Panc1 (cell line): Measurements from ENCODE around the gene SMAP1. TPM values are rescaled to one million over a fixed set of nuclear protein-coding genes. Genes with fewer than 3 reads are reported as not detected.

Experiments
- ATAC-seq: fragments of 200-7000 bp; cut with Tn5 transposase; 2 replicates; pipeline ENCODE4 v1.9.1; 2020; ENCODE audit warnings: mild to moderate bottlenecking, moderate library complexity
- BruUV-seq: library from RNA; stranded (reverse); fragments of 400-500 nt; replicated peaks from 2 replicates; lab custom pipeline; 2021; lab: Mats Ljungman, UMichigan
- CTCF ChIA-PET: fragments of 300-600 bp; sonication (Branson Sonifier 250); formaldehyde crosslinking; loops from one replicate; lab custom pipeline; 2022; ENCODE audit warnings: antibody characterized with exemption; lab: Charles Lee
- POLR2A ChIA-PET: fragments of 300-600 bp; sonication (Branson Sonifier 250); formaldehyde crosslinking; loops from one replicate; lab custom pipeline; 2022; ENCODE audit warnings: antibody characterized with exemption; lab: Charles Lee
- DNase-seq: peaks from one replicate; pipeline ENCODE4 v3.0.0-alpha.2; 2010; ENCODE audit warnings: low read depth, low spot score
- H3K27ac ChIP-seq: 2 replicates; pipeline ENCODE4 v1.5.1; 2011; ENCODE audit warnings: mild to moderate bottlenecking, low read length, inconsistent platforms
- H3K27me3 ChIP-seq: fragments of 200-500 bp; sonication (Bioruptor generic); 2 replicates; pipeline ENCODE4 v1.6.0; 2014; ENCODE audit warnings: low read length, inconsistent platforms; ENCODE audit not compliant: control insufficient read depth, insufficient read depth
- H3K36me3 ChIP-seq: fragments of 200-500 bp; sonication (Bioruptor generic); 2 replicates; pipeline ENCODE4 v1.5.1; 2014; ENCODE audit warnings: inconsistent platforms, mild to moderate bottlenecking, low read length, moderate library complexity; ENCODE audit not compliant: control insufficient read depth, insufficient read depth
- H3K4me1 ChIP-seq: 2 replicates; pipeline ENCODE4 v1.5.1; 2011; ENCODE audit warnings: inconsistent platforms, mild to moderate bottlenecking, low read length, moderate library complexity; ENCODE audit not compliant: control insufficient read depth, insufficient read depth
- H3K4me3 ChIP-seq, 2 experiments: 2 replicates each; pipeline ENCODE4 v1.5.1; 2011 to 2012; ENCODE audit warnings: low read depth in 2 of 2, low read length in 2 of 2, mild to moderate bottlenecking in 2 of 2, inconsistent platforms in 1 of 2, moderate library complexity in 1 of 2
- H3K9me3 ChIP-seq: fragments of 200-500 bp; sonication (Bioruptor generic); 2 replicates; pipeline ENCODE4 v1.5.1; 2014; ENCODE audit warnings: low read depth, mild to moderate bottlenecking, inconsistent platforms, low read length, moderate library complexity; ENCODE audit not compliant: control insufficient read depth, insufficient read depth
- CTCF ChIP-seq: fragments of 450-650 bp; IDR thresholded peaks from 2 replicates; pipeline ENCODE4 v1.5.1; 2017; ENCODE audit warnings: mild to moderate bottlenecking
- POLR2AphosphoS5 ChIP-seq: IDR thresholded peaks from 2 replicates; pipeline ENCODE4 v1.6.1; 2012; ENCODE audit warnings: mild to moderate bottlenecking, low read depth, low read length, moderate library complexity
- REST ChIP-seq, 2 experiments: IDR thresholded peaks; 2 replicates each; pipeline ENCODE4 v1.6.1; 2011 to 2012; ENCODE audit warnings: low read depth in 2 of 2, control low read depth in 1 of 2, low read length in 1 of 2, mild to moderate bottlenecking in 1 of 2, moderate library complexity in 1 of 2; ENCODE audit not compliant: insufficient read depth in 1 of 2
- SIN3A ChIP-seq: IDR thresholded peaks from 2 replicates; pipeline ENCODE4 v1.6.1; 2012; ENCODE audit warnings: low read depth, mild to moderate bottlenecking, low read length, moderate library complexity, borderline replicate concordance; ENCODE audit not compliant: insufficient read depth
- TCF7L2 ChIP-seq: IDR thresholded peaks from 2 replicates; pipeline ENCODE4 v1.6.1; 2011; ENCODE audit warnings: mild to moderate bottlenecking, low read depth, low read length, inconsistent platforms
- in situ Hi-C: cut with HindIII; loops from 2 replicates; pipeline ENCODE4 v1.10.0; 2016; ENCODE audit warnings: low sequenced_read_pairs, low pct_unique_long_range_greater_than_20kb
- intact Hi-C: fragments of 100-400 bp; cut with micrococcal nuclease; formaldehyde crosslinking; loops from one replicate; pipeline ENCODE4 v1.10.0; 2022; ENCODE audit not compliant: unreplicated experiment
- total RNA-seq: library from RNA; stranded (reverse); gene quantifications from one replicate; pipeline ENCODE4 v1.2.1, GENCODE V29; 2021; ENCODE audit not compliant: unreplicated experiment

SMAP1 gene
- total RNA-seq, 1 experiment from 2014 or later, result 41.9 TPM

GRCh38 chr6:70790483-70791224 is 123.0 kb downstream of the SMAP1 start:
- TF ChIP-seq REST (IDR thresholded peaks at IDR 0.05; ENCODE audit: insufficient read depth in 1 of 2, low read depth in 2 of 2, low read length in 1 of 2) (no peak), CTCF (no peak), POLR2AphosphoS5 (no peak), TCF7L2 (no peak), SIN3A (no peak)
- Histone ChIP-seq H3K27me3 (no peaks in the 10 kb centered on the region), H3K4me3 (no peak overlapping the region), H3K36me3 (no peaks in the 10 kb centered on the region), H3K9me3 (no peaks in the 10 kb centered on the region), H3K4me1 (no peaks in the 10 kb centered on the region), H3K27ac (no peak overlapping the region)
- POLR2A ChIA-PET, result no interaction called here
- CTCF ChIA-PET, result no interaction called here
- in situ Hi-C loops (no loop called here), intact Hi-C loops (no loop called here)
- no peak for ATAC-seq
- no peak for DNase-seq
- no TSS peak for BruUV-seq

- in situ Hi-C loops, result no loop called here
These were observed 129.9 kb downstream of the SMAP1 start for GRCh38 chr6:70797625-70798024.

GRCh38 chr6:70806086-70806485 is 138.4 kb downstream of the SMAP1 start:
- no peak for DNase-seq
- Histone ChIP-seq H3K9me3 (no peaks in the 10 kb centered on the region), H3K4me3 (no peak overlapping the region), H3K27me3 (no peaks in the 10 kb centered on the region), H3K4me1 (no peaks in the 10 kb centered on the region), H3K27ac (no peak overlapping the region), H3K36me3 (no peaks in the 10 kb centered on the region)
- ATAC-seq, result no peak
- ChIA-PET CTCF (no interaction called here), POLR2A (interaction anchor here (0.6 kb wide), 1 partner anchor 186 kb away, joined by 3 read pairs; no protein-coding TSS in a partner anchor)
- TF ChIP-seq TCF7L2, result no peak
- TF ChIP-seq POLR2AphosphoS5, result no peak
- TF ChIP-seq REST (IDR thresholded peaks at IDR 0.05; ENCODE audit: insufficient read depth in 1 of 2, low read depth in 2 of 2, low read length in 1 of 2), result no peak
- TF ChIP-seq CTCF, result no peak
- TF ChIP-seq SIN3A, result no peak
- BruUV-seq, result no TSS peak
- intact Hi-C loops (no loop called here), in situ Hi-C loops (no loop called here)

More at GRCh38 chr6:70797625-70798024, 129.9 kb downstream of the SMAP1 start:
- no peaks in the 10 kb centered on the region for H3K36me3 ChIP-seq
- no peak overlapping the region for H3K27ac ChIP-seq
- DNase-seq (no peak), ATAC-seq (no peak)
- BruUV-seq, result no TSS peak
- intact Hi-C loops, result no loop called here
- no peak overlapping the region for H3K4me3 ChIP-seq
- ChIA-PET CTCF (no interaction called here), POLR2A (no interaction called here)
- no peak for TF ChIP-seq SIN3A
- TF ChIP-seq POLR2AphosphoS5, result no peak
- no peak for TF ChIP-seq TCF7L2
- H3K4me1 ChIP-seq, result no peaks in the 10 kb centered on the region
- H3K9me3 ChIP-seq, result no peaks in the 10 kb centered on the region
- no peaks in the 10 kb centered on the region for H3K27me3 ChIP-seq
